Neuronal stem cell (in vitro differentiated cells): ENCODE measurements around the gene ZGLP1.
"Not testable (repeated sequence)": the region's sequence is repeated elsewhere in the genome, so short reads cannot be mapped to it uniquely, and the experiment has no call there.

Experiments
- DNase-seq: peaks from one replicate; pipeline ENCODE4 v3.0.0-alpha.2; 2013; ENCODE audit warnings: low spot score
- H2AFZ ChIP-seq: one replicate; pipeline ENCODE4 v1.6.1; 2013; ENCODE audit warnings: mild to moderate bottlenecking, low read length, inconsistent platforms
- H2AK5ac ChIP-seq: 2 replicates; pipeline ENCODE4 v1.6.1; 2013; ENCODE audit warnings: low read depth, mild to moderate bottlenecking, inconsistent platforms, low read length, moderate library complexity, mixed read lengths
- H2BK120ac ChIP-seq: 2 replicates; pipeline ENCODE4 v1.6.1; 2013; ENCODE audit warnings: low read depth, mild to moderate bottlenecking, inconsistent platforms, low read length, moderate library complexity, mixed read lengths
- H2BK12ac ChIP-seq: one replicate; pipeline ENCODE4 v1.6.1; 2013; ENCODE audit warnings: low read length, inconsistent platforms
- H2BK15ac ChIP-seq: 2 replicates; pipeline ENCODE4 v1.6.1; 2013; ENCODE audit warnings: mild to moderate bottlenecking, low read length, inconsistent platforms, mixed read lengths
- H2BK5ac ChIP-seq: one replicate; pipeline ENCODE4 v1.6.1; 2013; ENCODE audit warnings: inconsistent platforms, mild to moderate bottlenecking, low read length, moderate library complexity
- H3K14ac ChIP-seq: one replicate; pipeline ENCODE4 v1.6.1; 2013; ENCODE audit warnings: low read length, inconsistent platforms
- H3K18ac ChIP-seq: 2 replicates; pipeline ENCODE4 v1.6.1; 2013; ENCODE audit warnings: low read length, inconsistent platforms
- H3K23ac ChIP-seq: 2 replicates; pipeline ENCODE4 v1.6.1; 2013; ENCODE audit warnings: low read depth, mild to moderate bottlenecking, mixed read lengths, low read length, inconsistent platforms; ENCODE audit not compliant: poor library complexity
- H3K27ac ChIP-seq: replicated peaks from 3 replicates; pipeline ENCODE4 v1.5.1; 2013; ENCODE audit warnings: low read length, inconsistent platforms
- H3K27me3 ChIP-seq, 3 experiments: 2 replicates each; pipeline ENCODE4 v1.6.1; 2013; ENCODE audit warnings: low read length in 3 of 3, mild to moderate bottlenecking in 2 of 3, inconsistent platforms in 1 of 3, low read depth in 1 of 3, mixed read lengths in 1 of 3, moderate library complexity in 1 of 3; ENCODE audit not compliant: control insufficient read depth in 3 of 3, insufficient read depth in 3 of 3
- H3K36me3 ChIP-seq, 2 donors: replicated peaks in 1 of 2; 2 replicates each; pipeline ENCODE4 v1.6.1; 2013; ENCODE audit warnings: low read length in 2 of 2; ENCODE audit not compliant: control insufficient read depth in 2 of 2, insufficient read depth in 2 of 2
- H3K4ac ChIP-seq: 2 replicates; pipeline ENCODE4 v1.6.1; 2013; ENCODE audit warnings: inconsistent platforms, mild to moderate bottlenecking, low read length, moderate library complexity
- H3K4me1 ChIP-seq, 2 donors: 1 replicate in 1 of 2; 2 replicates in 1 of 2; pipeline ENCODE4 v1.6.1; 2013; ENCODE audit warnings: low read length in 2 of 2, low read depth in 1 of 2; ENCODE audit not compliant: control insufficient read depth in 2 of 2, insufficient read depth in 1 of 2
- H3K4me2 ChIP-seq: one replicate; pipeline ENCODE4 v1.6.1; 2013; ENCODE audit warnings: mild to moderate bottlenecking, low read length, inconsistent platforms; ENCODE audit not compliant: insufficient read depth, poor library complexity, severe bottlenecking
- H3K4me3 ChIP-seq, 2 donors: 2 replicates each; pipeline ENCODE4 v1.5.1; 2013; ENCODE audit warnings: low read length in 2 of 2, mild to moderate bottlenecking in 2 of 2, inconsistent platforms in 1 of 2, moderate library complexity in 1 of 2
- H3K79me1 ChIP-seq: one replicate; pipeline ENCODE4 v1.6.1; 2013; ENCODE audit warnings: low read depth, mild to moderate bottlenecking, inconsistent platforms, low read length, moderate library complexity
- H3K9ac ChIP-seq: one replicate; pipeline ENCODE4 v1.6.1; 2013; ENCODE audit warnings: mild to moderate bottlenecking, low read depth, low read length, inconsistent platforms; ENCODE audit not compliant: poor library complexity
- H3K9me3 ChIP-seq, 2 donors: replicated peaks in 1 of 2; 2 replicates each; pipeline versions ENCODE3 to v1.6.1; 2013; ENCODE audit warnings: low read length in 2 of 2, mild to moderate bottlenecking in 2 of 2, inconsistent platforms in 1 of 2, low read depth in 1 of 2, mixed read lengths in 1 of 2, moderate library complexity in 1 of 2; ENCODE audit not compliant: control insufficient read depth in 2 of 2, insufficient read depth in 1 of 2
- H4K8ac ChIP-seq: one replicate; pipeline ENCODE4 v1.6.1; 2013; ENCODE audit warnings: low read depth, mild to moderate bottlenecking, inconsistent platforms, low read length, moderate library complexity
- H4K91ac ChIP-seq: one replicate; pipeline ENCODE4 v1.6.1; 2013; ENCODE audit warnings: low read length, low read depth, mild to moderate bottlenecking, inconsistent platforms; ENCODE audit not compliant: poor library complexity
- WGBS, 2 donors: extraction: QIAGEN DNeasy Blood & Tissue Kit; methylation state at CpG; one replicate each; pipeline ENCODE4 v1.1.7; 2013; ENCODE audit warnings: missing lambda C conversion rate in 2 of 2, mixed read lengths in 1 of 2; ENCODE audit not compliant: insufficient read length in 2 of 2, insufficient replicate concordance in 1 of 2; ENCODE audit errors: extremely low coverage in 2 of 2; 5-methylcytosine and 5-hydroxymethylcytosine counted together

The ZGLP1 gene

GRCh38 chr19:10339380-10339960 lies 29.9 kb upstream of the ZGLP1 start, which contains the start of gene ICAM3:
Gene ICAM3 (minus strand): TSS chr19:10339624. CDS start chr19:10339614, 10 bp downstream.
- H3K9ac ChIP-seq = no peak within 1 kb of the TSS
- peak within 1 kb of the TSS; percentile 60 for H2BK12ac ChIP-seq
- H2BK120ac ChIP-seq = no peak within 1 kb of the TSS
- H3K36me3 ChIP-seq = no peaks in the 10 kb centered on the region
- H3K27ac ChIP-seq = no peak within 1 kb of the TSS
- H3K14ac ChIP-seq = no peak within 1 kb of the TSS
- H2BK15ac ChIP-seq = no peak within 1 kb of the TSS
- peaks cover 2% of the 10 kb centered on the region for H3K79me1 ChIP-seq
- no peak within 1 kb of the TSS for H4K8ac ChIP-seq
- no peak within 1 kb of the TSS for H2AK5ac ChIP-seq
- no peak within 1 kb of the TSS for H3K4ac ChIP-seq
- H2AFZ ChIP-seq = no peak within 1 kb of the TSS
- H3K23ac ChIP-seq = no peak within 1 kb of the TSS
- no peak for DNase-seq
- no peak within 1 kb of the TSS for H2BK5ac ChIP-seq
- no peak within 1 kb of the TSS for H3K4me3 ChIP-seq
- H3K9me3 ChIP-seq = no peaks in the 10 kb centered on the region
- H4K91ac ChIP-seq = no peak within 1 kb of the TSS
- no peaks in the 10 kb centered on the region for H3K27me3 ChIP-seq
- peaks cover 1 to 5% of the 10 kb centered on the region in 2 donors for H3K4me1 ChIP-seq
- peak within 1 kb of the TSS; percentile 45 for H3K18ac ChIP-seq
- no CpG with 5 or more reads among the region's 14 CpGs for WGBS, 2 donors
- H3K4me2 ChIP-seq = no peak within 1 kb of the TSS

GRCh38 chr19:10338940-10339339 lies 29.3 kb upstream of the ZGLP1 start:
- Histone ChIP-seq H3K9ac (no peak overlapping the region), H2BK15ac (no peak overlapping the region), H2AFZ (no peak overlapping the region), H2BK120ac (no peak overlapping the region), H3K4me2 (no peak overlapping the region), H3K23ac (no peak overlapping the region), H4K91ac (no peak overlapping the region), H2BK5ac (no peak overlapping the region), H3K27ac (no peak overlapping the region), H2AK5ac (no peak overlapping the region), H3K4me3 (no peak overlapping the region), H4K8ac (no peak overlapping the region), H3K14ac (no peak overlapping the region), H3K36me3 (no peaks in the 10 kb centered on the region), H3K27me3 (peaks cover 0 to 4% (median 0%) of the 10 kb centered on the region in 3 experiments), H2BK12ac (no peak overlapping the region), H3K9me3 (no peaks in the 10 kb centered on the region), H3K4ac (no peak overlapping the region), H3K18ac (no peak overlapping the region), H3K4me1 (peaks cover 6 to 10% of the 10 kb centered on the region in 2 donors), H3K79me1 (peaks cover 4% of the 10 kb centered on the region)
- WGBS, 2 donors = no CpG with 5 or more reads among the region's 6 CpGs
- no peak for DNase-seq

GRCh38 chr19:10336725-10337124 lies 27.1 kb upstream of the ZGLP1 start:
- not testable (repeated sequence) for H3K4ac ChIP-seq, H3K18ac ChIP-seq, H2BK15ac ChIP-seq, H2AFZ ChIP-seq, H3K23ac ChIP-seq, H2BK120ac ChIP-seq, H2BK5ac ChIP-seq, H3K79me1 ChIP-seq, H2AK5ac ChIP-seq, H3K9ac ChIP-seq, H4K8ac ChIP-seq, H3K4me3 ChIP-seq, H3K27ac ChIP-seq, DNase-seq, H3K36me3 ChIP-seq, H4K91ac ChIP-seq, H2BK12ac ChIP-seq, H3K9me3 ChIP-seq, H3K27me3 ChIP-seq, H3K14ac ChIP-seq, H3K4me2 ChIP-seq
- no CpG with 5 or more reads among the region's 9 CpGs for WGBS, 2 donors
- peaks cover 12 to 16% of the 10 kb centered on the region in 2 donors for H3K4me1 ChIP-seq

GRCh38 chr19:10335352-10335985 lies 25.9 kb upstream of the ZGLP1 start:
- Histone ChIP-seq H2AFZ (no peak overlapping the region), H4K8ac (peak overlapping the region; percentile 82), H3K79me1 (peaks cover 11% of the 10 kb centered on the region), H3K4me2 (peak overlapping the region; percentile 89), H2BK15ac (peak overlapping the region; percentile 75), H2BK12ac (peak overlapping the region; percentile 75), H3K9ac (peak overlapping the region; percentile 53), H3K36me3 (peaks cover 6 to 16% of the 10 kb centered on the region in 2 donors), H3K18ac (peak overlapping the region; percentile 71), H3K14ac (no peak overlapping the region), H2BK5ac (no peak overlapping the region), H4K91ac (no peak overlapping the region), H3K4me1 (peaks cover 12 to 16% of the 10 kb centered on the region in 2 donors), H3K9me3 (no peaks in the 10 kb centered on the region), H3K27me3 (peaks cover 0 to 4% (median 0%) of the 10 kb centered on the region in 3 experiments), H2BK120ac (no peak overlapping the region), H3K23ac (peak overlapping the region; percentile 91), H3K27ac (no peak overlapping the region), H3K4me3 (no peak overlapping the region), H3K4ac (no peak overlapping the region), H2AK5ac (peak overlapping the region; percentile 93)
- whole genome bisulfite sequencing, 2 donors = no CpG with 5 or more reads among the region's 26 CpGs
- no peak for DNase-seq
